Raji (cell line): Measurements from ENCODE around the gene UVSSA.

Experiments
- POLR2A ChIP-seq: IDR thresholded peaks from 2 replicates; pipeline ENCODE4 v1.6.1; 2011; ENCODE audit warnings: low read depth, low read length, control low read depth; ENCODE audit not compliant: insufficient read depth

UVSSA gene

GRCh38 chr4:1310796-1311631 is 36.0 kb upstream of the UVSSA start:
- no peak for TF ChIP-seq POLR2A

- TF ChIP-seq POLR2A = no peak
Observed at GRCh38 chr4:1312821-1313640, 34.0 kb upstream of the UVSSA start.

- TF ChIP-seq POLR2A = no peak
Observed at GRCh38 chr4:1315306-1315705, 31.7 kb upstream of the UVSSA start.

GRCh38 chr4:1315836-1316536 is 31.0 kb upstream of the UVSSA start:
- no peak for TF ChIP-seq POLR2A

DNA sequence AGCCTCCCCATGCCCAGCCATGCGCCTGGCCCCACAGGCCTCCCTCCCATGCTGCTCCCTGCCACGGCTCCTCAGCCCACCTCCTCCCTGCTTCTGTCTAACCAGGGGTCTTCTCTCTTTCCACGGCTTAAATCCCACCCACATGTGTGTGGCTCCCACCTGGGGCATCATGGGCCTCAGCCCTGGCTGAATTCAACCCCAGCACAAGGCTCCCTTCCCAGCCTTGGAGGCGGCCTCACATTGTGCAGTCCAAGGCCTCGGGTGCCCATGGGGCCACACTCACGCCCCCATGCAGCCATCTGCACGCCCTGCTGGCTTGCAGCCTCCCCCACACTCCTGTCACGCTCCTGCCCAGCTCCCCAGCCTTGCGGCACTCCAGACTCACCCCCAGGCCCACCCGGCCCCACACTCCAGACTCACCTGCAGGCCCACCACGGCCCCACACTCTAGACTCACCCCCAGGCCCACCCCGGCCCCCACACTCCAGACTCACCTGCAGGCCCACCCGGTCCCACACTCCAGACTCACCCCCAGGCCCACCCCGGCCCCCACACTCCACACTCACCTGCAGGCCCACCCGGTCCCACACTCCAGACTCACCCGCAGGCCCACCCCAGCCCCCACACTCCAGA is 30.4 kb upstream of the UVSSA start:
- TF ChIP-seq POLR2A = no peak

DNA sequence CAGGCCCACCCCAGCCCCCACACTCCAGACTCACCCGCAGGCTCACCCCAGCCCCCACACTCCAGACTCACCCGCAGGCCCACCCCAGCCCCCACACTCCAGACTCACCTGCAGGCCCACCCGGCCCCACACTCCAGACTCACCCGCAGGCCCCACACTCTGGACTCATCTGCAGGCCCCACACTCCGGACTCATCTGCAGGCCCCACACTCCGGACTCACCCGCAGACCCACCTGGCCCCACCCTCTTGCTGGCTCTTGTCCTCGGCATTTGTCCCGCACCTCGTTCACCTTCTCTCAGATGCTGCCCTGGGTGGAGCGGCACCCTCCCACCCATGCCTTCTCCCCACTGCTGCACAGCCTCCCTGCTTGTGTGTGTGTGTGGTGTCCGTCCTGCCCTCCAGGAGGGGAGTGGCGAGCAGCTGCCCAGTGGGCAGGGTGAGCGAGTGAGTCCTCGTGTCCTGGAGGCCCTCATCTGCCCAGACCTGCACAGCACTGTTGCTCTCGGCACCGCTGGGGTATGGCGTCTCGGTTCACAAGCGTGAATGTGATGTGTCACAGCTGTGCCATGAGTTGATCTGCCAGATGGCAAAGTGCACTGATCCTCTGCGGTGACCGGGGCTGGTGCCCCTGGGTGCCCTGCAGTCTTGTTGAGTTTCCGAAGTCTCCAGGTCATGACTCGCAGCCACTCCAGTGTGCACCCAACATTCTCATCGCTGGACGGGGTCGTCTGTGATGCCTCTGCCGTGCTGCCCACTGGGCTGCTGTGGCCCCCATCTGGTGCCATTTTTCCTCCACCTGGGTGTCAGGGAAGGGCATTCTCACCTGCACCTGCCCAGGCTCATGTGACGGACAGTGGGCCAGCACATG is 29.6 kb upstream of the UVSSA start:
- no peak for TF ChIP-seq POLR2A

- TF ChIP-seq POLR2A = no peak
Observed at GRCh38 chr4:1318046-1318375, 29.0 kb upstream of the UVSSA start.

DNA sequence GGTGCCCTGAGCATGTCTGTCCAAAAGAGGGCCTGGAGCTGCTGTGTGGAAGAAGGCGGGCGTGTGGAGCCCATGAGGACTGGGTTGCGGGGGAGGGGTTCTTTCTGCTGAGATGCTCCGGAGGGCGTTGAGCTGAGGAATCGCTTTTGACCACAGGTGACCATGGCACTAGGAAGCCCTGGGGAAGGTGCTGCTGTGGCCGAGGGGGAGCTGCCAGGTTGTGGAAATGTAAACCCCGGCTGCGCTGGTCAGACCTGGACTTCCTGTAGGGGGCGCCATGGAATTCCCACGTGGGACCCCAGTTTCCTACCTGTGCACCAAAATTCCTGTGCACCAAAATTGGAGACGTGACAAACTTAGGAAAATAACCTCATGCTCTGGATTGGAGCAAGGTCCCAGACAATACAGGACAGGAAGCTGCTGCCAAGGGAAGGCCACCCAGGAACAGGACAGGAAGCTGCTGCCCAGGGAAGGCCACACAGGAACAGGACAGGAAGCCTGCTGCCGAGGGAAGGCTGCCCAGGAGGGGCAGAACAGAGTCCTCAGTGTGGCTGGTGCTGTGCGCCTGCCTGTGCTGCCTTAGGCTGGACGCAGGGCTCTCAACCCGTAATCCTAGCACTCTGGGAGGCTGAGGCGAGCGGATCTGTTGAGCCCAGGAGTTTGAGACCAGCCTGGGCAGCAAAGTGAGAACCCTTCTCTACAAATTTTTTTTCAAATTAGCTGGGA is 28.4 kb upstream of the UVSSA start:
- TF ChIP-seq POLR2A = no peak

GRCh38 chr4:1321486-1321885 is 25.5 kb upstream of the UVSSA start:
- no peak for TF ChIP-seq POLR2A

- no peak for TF ChIP-seq POLR2A
Observed at GRCh38 chr4:1321946-1322650, 24.9 kb upstream of the UVSSA start.

GRCh38 chr4:1323280-1323634 is 23.8 kb upstream of the UVSSA start:
- no peak for TF ChIP-seq POLR2A

GRCh38 chr4:1323635-1324442 is 23.2 kb upstream of the UVSSA start:
- TF ChIP-seq POLR2A = no peak

- no peak for TF ChIP-seq POLR2A
Observed at GRCh38 chr4:1325176-1325480, 21.9 kb upstream of the UVSSA start.
